Measurements from ENCODE around the gene KIF26A. TPM values are rescaled to one million over a fixed set of nuclear protein-coding genes. Genes with fewer than 3 reads are reported as not detected.
"Not testable (repeated sequence)": the region's sequence is repeated elsewhere in the genome, so short reads cannot be mapped to it uniquely, and the experiment has no call there.

KIF26A gene
- total RNA-seq, 1 experiment from 2014 or later = 1.7 TPM

- no peak for DNase-seq (ENCODE audit: low read depth)
Measured at GRCh38 chr14:104221071-104221625, 82.8 kb downstream of the KIF26A start.

GRCh38 chr14:104221636-104222369, 83.4 kb downstream of the KIF26A start:
- no peak for DNase-seq (ENCODE audit: low read depth)

GRCh38 chr14:104222396-104223036, 84.1 kb downstream of the KIF26A start:
- no peak for DNase-seq (ENCODE audit: low read depth)

GRCh38 chr14:104223101-104224041, 85.0 kb downstream of the KIF26A start:
- DNase-seq (ENCODE audit: low read depth) = peak; percentile 32

GRCh38 chr14:104224131-104224505, 85.7 kb downstream of the KIF26A start:
- DNase-seq (ENCODE audit: low read depth) = no peak

- DNase-seq (ENCODE audit: low read depth) = peak; percentile 19
Measured at GRCh38 chr14:104224506-104225277, 86.3 kb downstream of the KIF26A start.

- DNase-seq (ENCODE audit: low read depth) = not testable (repeated sequence)
Measured at GRCh38 chr14:104225278-104226190, 87.1 kb downstream of the KIF26A start.

- DNase-seq (ENCODE audit: low read depth) = no peak
Measured at GRCh38 chr14:104226421-104227383, 88.3 kb downstream of the KIF26A start.

- no peak for DNase-seq (ENCODE audit: low read depth)
Measured at GRCh38 chr14:104227806-104228205, 89.4 kb downstream of the KIF26A start.

GRCh38 chr14:104228221-104228620, 89.8 kb downstream of the KIF26A start:
- no peak for DNase-seq (ENCODE audit: low read depth)

- no peak for DNase-seq (ENCODE audit: low read depth)
Measured at GRCh38 chr14:104228716-104229533, 90.5 kb downstream of the KIF26A start.

GRCh38 chr14:104229534-104230055, 91.2 kb downstream of the KIF26A start:
- no peak for DNase-seq (ENCODE audit: low read depth)

GRCh38 chr14:104230119-104230815, 91.9 kb downstream of the KIF26A start:
- DNase-seq (ENCODE audit: low read depth) = no peak
